Panc1 (cell line): ENCODE results near the gene INF2.

ENCODE experiments used
- CTCF ChIP-seq: fragments of 450-650 bp; IDR thresholded peaks from 2 replicates; pipeline ENCODE4 v1.5.1; 2017; ENCODE audit warnings: mild to moderate bottlenecking
- POLR2AphosphoS5 ChIP-seq: IDR thresholded peaks from 2 replicates; pipeline ENCODE4 v1.6.1; 2012; ENCODE audit warnings: mild to moderate bottlenecking, low read depth, low read length, moderate library complexity
- REST ChIP-seq, 2 experiments: IDR thresholded peaks; 2 replicates each; pipeline ENCODE4 v1.6.1; 2011 to 2012; ENCODE audit warnings: low read depth in 2 of 2, control low read depth in 1 of 2, low read length in 1 of 2, mild to moderate bottlenecking in 1 of 2, moderate library complexity in 1 of 2; ENCODE audit not compliant: insufficient read depth in 1 of 2

GRCh38 chr14:104734991-104735779 lies 45.8 kb downstream of the INF2 start:
- TF ChIP-seq REST (IDR thresholded peaks at IDR 0.05; ENCODE audit: insufficient read depth in 1 of 2, low read depth in 2 of 2, low read length in 1 of 2) (no peak), CTCF (no peak), POLR2AphosphoS5 (no peak)
